Stimulated activated CD8-positive, alpha-beta memory T cell treated with anti-CD3 and anti-CD28 coated beads, Interleukin-7, amount 100 ng/mL, for 24 hours (primary cell): ENCODE data around the gene ALG1.
"Not testable (repeated sequence)": the region's sequence is repeated elsewhere in the genome, so short reads cannot be mapped to it uniquely, and the experiment has no call there.

Experiments
- DNase-seq: peaks from one replicate; pipeline ENCODE4 v3.0.0-alpha.2; 2020; ENCODE audit warnings: low read depth

Gene ALG1

GRCh38 chr16:5045499-5046115 lies 26.0 kb upstream of the ALG1 start:
- no peak for DNase-seq

DNA sequence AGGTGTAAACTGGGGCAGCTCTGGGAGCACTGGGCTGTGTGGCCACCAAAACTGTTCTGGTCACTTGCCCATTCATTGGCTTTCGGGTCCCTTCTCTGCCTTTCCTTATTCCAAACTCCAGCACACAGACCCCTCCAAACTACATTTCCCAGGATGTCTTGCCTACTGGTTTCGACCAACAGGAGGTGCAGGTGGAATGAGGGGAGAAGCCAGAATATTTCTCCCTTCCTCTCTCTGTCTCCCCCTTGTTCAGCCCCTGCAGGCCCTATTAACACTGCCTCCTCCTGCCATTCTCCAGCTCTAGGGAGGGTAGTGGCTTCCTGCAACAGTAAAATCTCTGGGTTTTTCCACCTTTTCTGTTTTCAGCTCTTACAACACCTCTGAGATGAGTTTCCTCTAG lies 24.7 kb upstream of the ALG1 start:
- no peak for DNase-seq

DNA sequence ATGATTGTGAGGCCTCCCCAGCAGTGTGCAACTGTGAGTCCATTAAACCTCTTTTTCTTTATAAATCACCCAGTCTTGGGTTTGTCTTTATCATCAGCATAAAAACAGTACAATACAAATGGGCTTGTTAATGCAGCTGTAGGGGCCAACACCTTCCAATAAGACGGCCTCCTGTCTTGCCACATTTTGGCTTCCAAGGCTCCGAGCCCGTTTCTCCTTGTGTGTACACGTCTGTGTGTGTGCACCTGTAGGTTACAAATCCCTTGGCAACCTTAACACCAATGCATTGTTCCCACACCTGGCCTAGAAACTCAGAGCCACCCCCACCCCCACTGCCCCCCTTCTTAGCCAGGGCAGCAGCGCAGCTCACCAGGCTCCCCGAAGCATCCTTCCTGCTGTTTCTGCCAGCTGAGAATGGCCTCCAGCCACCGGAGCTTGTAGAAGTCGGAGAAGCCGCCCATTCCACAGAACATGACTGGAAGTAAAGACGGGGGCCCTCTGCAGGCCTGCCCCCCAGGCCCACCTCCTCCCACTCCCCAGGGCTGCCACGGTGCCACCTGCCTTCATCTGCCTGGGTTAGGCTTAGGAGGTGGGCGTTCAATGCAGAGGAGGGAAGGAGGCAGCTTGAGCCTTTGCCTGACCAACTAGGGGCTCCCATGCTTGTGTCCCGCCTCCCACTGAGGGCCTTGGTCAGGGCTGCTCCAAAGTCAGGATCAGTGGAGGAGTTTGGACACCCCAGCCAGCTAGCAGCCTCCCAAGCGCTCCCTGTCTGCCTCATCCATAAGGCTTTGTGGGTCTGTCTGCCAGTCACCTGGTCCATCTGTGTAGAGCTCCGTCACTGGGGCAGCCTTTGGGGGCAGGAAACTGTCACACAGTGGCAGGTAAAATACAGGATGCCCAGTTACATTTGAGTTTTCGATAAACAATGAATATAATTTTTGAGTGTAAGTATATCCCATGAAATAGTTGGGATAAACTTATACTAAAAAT lies 16.5 kb upstream of the ALG1 start:
- no peak for DNase-seq

DNA sequence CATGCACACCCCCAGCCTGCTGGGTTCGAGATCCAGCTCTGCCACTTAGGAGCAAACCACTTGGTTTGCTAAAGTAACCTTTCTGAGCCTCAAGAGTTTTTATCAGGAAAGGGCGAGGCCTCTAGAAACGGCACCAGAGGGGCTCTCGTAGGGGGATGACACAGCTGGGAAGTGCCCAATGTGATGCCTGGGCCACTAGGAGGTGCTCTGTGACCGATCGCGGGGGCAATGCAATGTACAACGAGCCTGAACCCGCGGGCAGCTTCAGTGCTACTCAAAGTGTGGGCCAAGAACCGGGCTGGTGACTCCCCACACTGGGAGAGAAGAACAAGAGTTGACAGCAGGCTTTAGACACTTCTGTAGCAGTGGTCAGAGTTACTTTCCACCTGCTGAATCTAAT lies 15.3 kb upstream of the ALG1 start:
- peak; percentile 8 for DNase-seq

GRCh38 chr16:5058476-5058875 lies 13.2 kb upstream of the ALG1 start:
- DNase-seq: no peak

- DNase-seq: no peak
Measured at GRCh38 chr16:5059386-5060072, 12.1 kb upstream of the ALG1 start.

DNA sequence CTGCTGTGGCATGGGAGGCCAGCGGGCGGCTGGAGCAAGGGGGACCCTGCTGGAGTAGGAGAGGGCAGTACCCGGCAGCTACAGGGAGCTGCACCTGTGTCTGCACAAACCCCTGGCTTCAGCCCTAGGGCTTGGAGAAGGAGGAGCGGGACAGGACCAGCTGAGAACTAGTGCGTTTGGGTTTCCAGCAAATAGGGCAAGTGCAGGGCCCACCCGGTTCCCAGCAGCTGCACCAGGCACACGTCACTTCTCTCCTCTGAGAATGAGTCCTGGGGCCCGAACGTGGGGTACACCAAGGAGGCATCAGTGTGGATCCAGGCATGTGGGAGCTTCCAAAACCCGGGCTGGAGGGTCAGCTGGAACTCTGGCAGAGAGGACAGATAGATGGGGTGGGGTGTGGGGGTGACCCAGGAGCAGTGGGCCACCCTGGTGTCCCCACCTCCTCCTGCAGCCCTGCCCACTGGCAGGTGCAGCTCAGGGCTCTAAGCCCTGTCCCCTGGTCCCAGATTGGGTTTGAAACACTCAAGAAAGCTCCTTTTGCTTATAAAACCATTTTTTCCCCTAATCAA lies 11.5 kb upstream of the ALG1 start:
- DNase-seq: no peak

GRCh38 chr16:5062051-5062450 lies 9.6 kb upstream of the ALG1 start:
- no peak for DNase-seq

- no peak for DNase-seq
Measured at GRCh38 chr16:5062790-5063765, 8.6 kb upstream of the ALG1 start.

- no peak for DNase-seq
Measured at GRCh38 chr16:5064915-5065314, 6.7 kb upstream of the ALG1 start.

- no peak for DNase-seq
Measured at GRCh38 chr16:5065326-5065725, 6.3 kb upstream of the ALG1 start.

GRCh38 chr16:5065813-5066212 lies 5.8 kb upstream of the ALG1 start, which contains the start of gene C16orf89:
Gene C16orf89, minus strand, starts transcription at chr16:5065956. Its CDS starts 48 bp downstream, at chr16:5065908.
- DNase-seq: no peak

DNA sequence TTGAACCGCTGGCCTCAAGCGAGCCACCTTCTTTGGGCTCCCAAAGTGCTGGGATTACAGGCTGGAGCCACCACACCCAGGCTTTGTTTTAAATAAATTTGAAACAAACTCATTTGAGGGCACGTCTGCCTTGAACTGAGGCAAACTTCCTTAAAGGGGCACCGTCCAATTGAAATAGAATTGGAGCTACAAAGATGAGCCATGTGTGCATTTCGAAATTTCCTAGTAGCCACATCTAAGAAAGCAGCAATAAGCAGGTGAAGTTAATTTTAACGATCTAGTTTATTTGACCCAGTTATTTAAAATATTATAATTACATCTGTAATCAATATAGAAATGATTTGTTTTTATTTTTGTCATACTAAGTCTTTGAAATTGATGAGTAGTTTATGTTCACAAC lies 5.1 kb upstream of the ALG1 start:
- no peak for DNase-seq

DNA sequence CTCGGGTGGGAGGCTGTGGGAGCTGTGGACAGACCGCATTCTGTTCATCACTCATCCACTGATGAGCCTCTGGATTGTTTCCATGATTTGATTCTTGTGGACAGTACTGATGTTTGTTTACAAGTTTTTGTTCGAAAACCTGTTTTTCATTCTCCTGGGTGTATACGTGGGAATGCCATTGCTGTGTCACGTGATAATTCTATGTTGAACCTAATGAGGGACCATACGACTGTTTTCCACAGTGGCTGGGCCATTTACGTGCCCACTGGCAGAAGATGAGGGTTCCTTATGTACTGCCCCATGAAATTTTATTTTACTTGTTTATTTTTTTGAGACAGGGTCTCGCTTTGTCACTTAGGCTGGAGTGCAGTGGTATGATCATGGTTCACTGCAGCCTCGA lies 2.6 kb upstream of the ALG1 start:
- DNase-seq: no peak

DNA sequence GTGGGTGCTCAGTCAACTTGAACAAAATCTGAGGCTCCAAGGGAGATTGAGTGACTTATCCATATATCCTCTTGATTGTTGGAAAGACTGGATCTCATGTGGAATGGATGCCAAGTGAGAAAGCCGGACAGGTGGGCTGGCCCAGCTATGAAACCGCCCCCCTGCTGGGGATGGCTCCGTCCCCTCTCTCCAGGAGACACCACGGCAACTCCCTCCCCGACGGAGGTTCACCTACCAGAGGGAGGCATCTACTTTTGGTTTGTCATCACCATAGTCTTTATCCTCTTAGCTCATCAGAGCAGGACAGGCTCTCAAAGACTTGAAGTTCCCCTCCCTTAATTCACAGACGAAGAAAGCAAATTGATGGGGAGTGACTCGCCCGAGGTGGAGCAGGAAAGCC lies 1.8 kb upstream of the ALG1 start:
- no peak for DNase-seq

GRCh38 chr16:5070431-5071186 lies 1.0 kb upstream of the ALG1 start:
- DNase-seq: no peak

- no peak for DNase-seq
Measured at GRCh38 chr16:5071341-5071680, 332 bp upstream of the ALG1 start.

GRCh38 chr16:5072334-5073278 lies 963 bp downstream of the ALG1 start:
- no peak for DNase-seq

GRCh38 chr16:5073279-5073629 lies 1.6 kb downstream of the ALG1 start:
- DNase-seq: no peak

DNA sequence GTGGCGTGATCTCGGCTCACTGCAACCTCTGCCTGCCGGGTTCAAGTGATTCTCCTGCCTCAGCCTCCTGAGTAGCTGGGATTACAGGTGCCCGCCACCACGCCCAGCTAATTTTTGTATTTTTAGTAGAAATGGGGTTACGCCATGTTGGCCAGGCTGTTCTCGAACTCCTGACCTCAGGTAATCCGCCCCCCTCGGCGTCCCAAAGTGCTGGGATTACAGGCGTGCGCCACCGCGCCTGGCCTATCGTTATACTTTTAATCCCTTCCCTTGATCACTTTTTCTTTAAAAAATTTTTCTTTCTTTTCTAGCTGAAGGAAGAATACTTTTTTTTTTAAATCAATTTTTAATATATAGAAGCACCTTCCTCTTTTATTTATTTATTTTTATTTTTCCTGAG lies 2.1 kb downstream of the ALG1 start:
- DNase-seq: not testable (repeated sequence)
